Midbrain (tissue), 1 donor: ENCODE data around the gene MAD1L1.
"Not testable (repeated sequence)": the region's sequence is repeated elsewhere in the genome, so short reads cannot be mapped to it uniquely, and the experiment has no call there.

Experiments used
- DNase-seq: peaks from one replicate; lab custom pipeline; 2025; lab: John Stamatoyannopoulos, UW

The MAD1L1 gene

GRCh38 chr7:2173189-2173827, 59.4 kb downstream of the MAD1L1 start:
- DNase-seq, result no peak

GRCh38 chr7:2172311-2173188, 60.2 kb downstream of the MAD1L1 start:
- no peak for DNase-seq

- no peak for DNase-seq
Observed at GRCh38 chr7:2171855-2172254, 60.9 kb downstream of the MAD1L1 start.

- DNase-seq, result no peak
Observed at GRCh38 chr7:2170576-2171521, 61.9 kb downstream of the MAD1L1 start.

- no peak for DNase-seq
Observed at GRCh38 chr7:2169923-2170575, 62.7 kb downstream of the MAD1L1 start.

GRCh38 chr7:2168615-2169311, 64.0 kb downstream of the MAD1L1 start:
- DNase-seq, result no peak

GRCh38 chr7:2166625-2167280, 66.0 kb downstream of the MAD1L1 start:
- peak; percentile 31 for DNase-seq

GRCh38 chr7:2165610-2166594, 66.8 kb downstream of the MAD1L1 start:
- DNase-seq, result no peak

- no peak for DNase-seq
Observed at GRCh38 chr7:2165239-2165609, 67.5 kb downstream of the MAD1L1 start.

GRCh38 chr7:2164646-2165045, 68.1 kb downstream of the MAD1L1 start:
- no peak for DNase-seq

- no peak for DNase-seq
Observed at GRCh38 chr7:2163600-2164555, 68.9 kb downstream of the MAD1L1 start.

GRCh38 chr7:2162959-2163358, 69.8 kb downstream of the MAD1L1 start:
- DNase-seq, result no peak

GRCh38 chr7:2162004-2162902, 70.5 kb downstream of the MAD1L1 start:
- not testable (repeated sequence) for DNase-seq

- DNase-seq, result no peak
Observed at GRCh38 chr7:2159176-2159520, 73.6 kb downstream of the MAD1L1 start.

- no peak for DNase-seq
Observed at GRCh38 chr7:2158331-2159175, 74.2 kb downstream of the MAD1L1 start.
